Uterus (tissue), 2 donors: Measurements from ENCODE around the gene CLEC4F.

Experiments used
- POLR2A ChIP-seq, 2 donors: fragments of 450-650 bp; IDR thresholded peaks; one replicate each; pipeline ENCODE4 v1.6.1; 2016; ENCODE audit warnings: antibody characterized with exemption in 2 of 2, mild to moderate bottlenecking in 1 of 2, moderate library complexity in 1 of 2
- TF ChIP-seq, protein P1 (sequence below), 4 experiments: fragments of 200-600 bp in 2 of 4; fragments of 450-650 bp in 2 of 4; sonication (generic) in 2 of 4; IDR thresholded peaks; one replicate each; pipeline ENCODE4 v1.5.1; 2016 to 2019; ENCODE audit warnings: antibody characterized with exemption in 4 of 4, mild to moderate bottlenecking in 2 of 4, moderate library complexity in 1 of 4

- TF ChIP-seq, protein P1, sequence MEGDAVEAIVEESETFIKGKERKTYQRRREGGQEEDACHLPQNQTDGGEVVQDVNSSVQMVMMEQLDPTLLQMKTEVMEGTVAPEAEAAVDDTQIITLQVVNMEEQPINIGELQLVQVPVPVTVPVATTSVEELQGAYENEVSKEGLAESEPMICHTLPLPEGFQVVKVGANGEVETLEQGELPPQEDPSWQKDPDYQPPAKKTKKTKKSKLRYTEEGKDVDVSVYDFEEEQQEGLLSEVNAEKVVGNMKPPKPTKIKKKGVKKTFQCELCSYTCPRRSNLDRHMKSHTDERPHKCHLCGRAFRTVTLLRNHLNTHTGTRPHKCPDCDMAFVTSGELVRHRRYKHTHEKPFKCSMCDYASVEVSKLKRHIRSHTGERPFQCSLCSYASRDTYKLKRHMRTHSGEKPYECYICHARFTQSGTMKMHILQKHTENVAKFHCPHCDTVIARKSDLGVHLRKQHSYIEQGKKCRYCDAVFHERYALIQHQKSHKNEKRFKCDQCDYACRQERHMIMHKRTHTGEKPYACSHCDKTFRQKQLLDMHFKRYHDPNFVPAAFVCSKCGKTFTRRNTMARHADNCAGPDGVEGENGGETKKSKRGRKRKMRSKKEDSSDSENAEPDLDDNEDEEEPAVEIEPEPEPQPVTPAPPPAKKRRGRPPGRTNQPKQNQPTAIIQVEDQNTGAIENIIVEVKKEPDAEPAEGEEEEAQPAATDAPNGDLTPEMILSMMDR (IDR thresholded peaks at IDR 0.05) = no peak
- no peak for TF ChIP-seq POLR2A (IDR thresholded peaks at IDR 0.05)
Measured at GRCh38 chr2:70806013-70806412, 14.4 kb downstream of the CLEC4F start.
